NK-92 (cell line): Measurements from ENCODE around the gene TMED8.
"Not testable (repeated sequence)": the region's sequence is repeated elsewhere in the genome, so short reads cannot be mapped to it uniquely, and the experiment has no call there.

Experiments used
- DNase-seq: peaks from one replicate; lab custom pipeline; 2025; ENCODE audit not compliant: unreplicated experiment; lab: John Stamatoyannopoulos, UW

The TMED8 gene

GRCh38 chr14:77376771-77377501, at the start of gene TMED8, which contains the start of gene SAMD15:
Gene TMED8 (minus strand): TSS chr14:77377094. CDS start chr14:77377053, 41 bp downstream.
Gene SAMD15 (plus strand): TSS chr14:77377379. CDS start chr14:77377419, 40 bp downstream.
- DNase-seq = no peak

- DNase-seq = no peak
Measured at GRCh38 chr14:77426396-77426795, 49.5 kb upstream of the TMED8 start.

- no peak for DNase-seq
Measured at GRCh38 chr14:77424862-77425261, 48.0 kb upstream of the TMED8 start.

GRCh38 chr14:77423423-77423822, 46.5 kb upstream of the TMED8 start, which contains the start of gene NOXRED1:
Gene NOXRED1 (minus strand): TSS chr14:77423523. CDS start chr14:77422889, 634 bp downstream.
- DNase-seq = no peak

- no peak for DNase-seq
Measured at GRCh38 chr14:77421201-77421600, 44.3 kb upstream of the TMED8 start.

GRCh38 chr14:77416836-77417235, 39.9 kb upstream of the TMED8 start:
- no peak for DNase-seq

GRCh38 chr14:77416098-77416497, 39.2 kb upstream of the TMED8 start:
- not testable (repeated sequence) for DNase-seq

GRCh38 chr14:77415403-77416030, 38.6 kb upstream of the TMED8 start:
- not testable (repeated sequence) for DNase-seq

GRCh38 chr14:77409131-77409533, 32.2 kb upstream of the TMED8 start:
- no peak for DNase-seq

GRCh38 chr14:77407158-77407557, 30.3 kb upstream of the TMED8 start:
- no peak for DNase-seq

GRCh38 chr14:77406718-77407117, 29.8 kb upstream of the TMED8 start:
- DNase-seq = no peak

- no peak for DNase-seq
Measured at GRCh38 chr14:77406086-77406485, 29.2 kb upstream of the TMED8 start.

GRCh38 chr14:77403768-77404167, 26.9 kb upstream of the TMED8 start:
- DNase-seq = no peak

GRCh38 chr14:77400216-77400615, 23.3 kb upstream of the TMED8 start:
- no peak for DNase-seq

GRCh38 chr14:77390188-77390587, 13.3 kb upstream of the TMED8 start:
- no peak for DNase-seq

- no peak for DNase-seq
Measured at GRCh38 chr14:77378701-77379100, 1.8 kb upstream of the TMED8 start.

GRCh38 chr14:77377502-77377844, 579 bp upstream of the TMED8 start:
- DNase-seq = no peak

- no peak for DNase-seq
Measured at GRCh38 chr14:77375973-77376770, 722 bp downstream of the TMED8 start.

- DNase-seq = no peak
Measured at GRCh38 chr14:77375164-77375950, 1.5 kb downstream of the TMED8 start.

- DNase-seq = no peak
Measured at GRCh38 chr14:77372304-77372841, 4.5 kb downstream of the TMED8 start.

- no peak for DNase-seq
Measured at GRCh38 chr14:77369285-77369684, 7.6 kb downstream of the TMED8 start.
